COR-L47 (cell line): Measurements from ENCODE around the gene ATF2.

Experiments used
- DNase-seq: peaks from one replicate; lab custom pipeline; 2025; lab: John Stamatoyannopoulos, UW

Gene ATF2

GRCh38 chr2:175026385-175026784 is 141.6 kb downstream of the ATF2 start:
- no peak for DNase-seq

- DNase-seq, result no peak
Observed at GRCh38 chr2:175025946-175026345, 142.1 kb downstream of the ATF2 start.

- DNase-seq, result no peak
Observed at GRCh38 chr2:175025233-175025632, 142.8 kb downstream of the ATF2 start.

- DNase-seq, result no peak
Observed at GRCh38 chr2:175022923-175023322, 145.1 kb downstream of the ATF2 start.
